Left ventricle myocardium inferior (tissue), 1 donor: ENCODE results near the gene TMIGD2. TPM values are rescaled to one million over a fixed set of nuclear protein-coding genes. Genes with fewer than 3 reads are reported as not detected.
"Not testable (repeated sequence)": the region's sequence is repeated elsewhere in the genome, so short reads cannot be mapped to it uniquely, and the experiment has no call there.

Experiments used
- DNase-seq: peaks from one replicate; pipeline ENCODE4 v3.0.0-alpha.2; 2020
- H3K27ac ChIP-seq: fragments of 200-600 bp; replicated peaks from 2 replicates; pipeline ENCODE4 v1.8.0; 2021
- H3K27me3 ChIP-seq: fragments of 200-600 bp; 2 replicates; pipeline ENCODE4 v1.8.0; 2021; ENCODE audit warnings: low read depth
- H3K36me3 ChIP-seq: fragments of 200-600 bp; 2 replicates; pipeline ENCODE4 v1.8.0; 2021
- H3K4me1 ChIP-seq: fragments of 200-600 bp; 2 replicates; pipeline ENCODE4 v1.8.0; 2021
- H3K4me3 ChIP-seq: fragments of 200-600 bp; 2 replicates; pipeline ENCODE4 v1.8.0; 2021; ENCODE audit warnings: mild to moderate bottlenecking, moderate library complexity
- H3K9me3 ChIP-seq: fragments of 200-600 bp; replicated peaks from 2 replicates; pipeline ENCODE4 v1.8.0; 2021
- intact Hi-C: fragments of 100-400 bp; cut with micrococcal nuclease; formaldehyde crosslinking; loops from one replicate; pipeline ENCODE4 v1.11.0; 2022
- total RNA-seq: library from RNA; stranded (reverse); fragmentation: NEBNext Ultra II Directional; extraction: Animal tissue kit (Norgen Biotek cat#: 25700); gene quantifications from one replicate; pipeline ENCODE4 v1.2.1, GENCODE V29; 2021
- TF ChIP-seq, protein P1 (sequence below): fragments of 200-600 bp; IDR thresholded peaks from 2 replicates; pipeline ENCODE4 v1.8.0; 2021; ENCODE audit warnings: antibody characterized with exemption, mild to moderate bottlenecking, borderline replicate concordance
- donor health status: DM: no; HTN: yes; CAD: no; lungs with severe emphysema.

The TMIGD2 gene
- total RNA-seq, 1 donor from 2014 or later, result not detected

DNA sequence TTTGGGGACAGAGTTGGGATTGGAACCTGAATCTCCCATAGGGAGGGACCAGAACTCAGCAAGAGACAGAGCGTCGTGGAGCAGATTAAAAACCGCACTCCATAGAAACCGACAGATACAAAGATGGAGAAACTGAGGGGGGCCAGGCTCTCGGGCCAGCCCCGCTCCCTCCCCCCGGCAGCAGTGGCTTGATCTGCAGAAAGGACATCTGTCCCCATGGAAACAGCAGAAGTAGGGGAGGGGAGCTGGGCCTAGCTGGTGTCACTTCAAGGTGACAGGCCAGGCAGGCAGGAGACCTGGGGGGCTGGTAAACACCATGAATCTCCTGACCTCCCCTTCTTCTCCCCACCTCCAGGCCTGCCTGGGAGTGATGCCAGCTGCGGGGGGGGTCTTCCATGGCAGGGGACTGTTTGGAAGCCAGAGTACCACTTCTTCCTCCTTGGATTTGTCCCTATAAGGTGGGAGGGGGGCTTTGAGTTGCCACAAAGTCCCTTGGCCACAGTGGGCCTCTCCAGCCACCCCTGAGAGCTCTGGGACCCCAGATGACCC is 10.9 kb downstream of the TMIGD2 start:
- intact Hi-C loops, result no loop called here
- no peaks in the 10 kb centered on the region for H3K9me3 ChIP-seq
- TF ChIP-seq, protein P1, sequence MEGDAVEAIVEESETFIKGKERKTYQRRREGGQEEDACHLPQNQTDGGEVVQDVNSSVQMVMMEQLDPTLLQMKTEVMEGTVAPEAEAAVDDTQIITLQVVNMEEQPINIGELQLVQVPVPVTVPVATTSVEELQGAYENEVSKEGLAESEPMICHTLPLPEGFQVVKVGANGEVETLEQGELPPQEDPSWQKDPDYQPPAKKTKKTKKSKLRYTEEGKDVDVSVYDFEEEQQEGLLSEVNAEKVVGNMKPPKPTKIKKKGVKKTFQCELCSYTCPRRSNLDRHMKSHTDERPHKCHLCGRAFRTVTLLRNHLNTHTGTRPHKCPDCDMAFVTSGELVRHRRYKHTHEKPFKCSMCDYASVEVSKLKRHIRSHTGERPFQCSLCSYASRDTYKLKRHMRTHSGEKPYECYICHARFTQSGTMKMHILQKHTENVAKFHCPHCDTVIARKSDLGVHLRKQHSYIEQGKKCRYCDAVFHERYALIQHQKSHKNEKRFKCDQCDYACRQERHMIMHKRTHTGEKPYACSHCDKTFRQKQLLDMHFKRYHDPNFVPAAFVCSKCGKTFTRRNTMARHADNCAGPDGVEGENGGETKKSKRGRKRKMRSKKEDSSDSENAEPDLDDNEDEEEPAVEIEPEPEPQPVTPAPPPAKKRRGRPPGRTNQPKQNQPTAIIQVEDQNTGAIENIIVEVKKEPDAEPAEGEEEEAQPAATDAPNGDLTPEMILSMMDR, result no peak
- H3K4me3 ChIP-seq, result no peak overlapping the region
- no peaks in the 10 kb centered on the region for H3K36me3 ChIP-seq
- no peak for DNase-seq
- H3K27me3 ChIP-seq, result peaks cover 75% of the 10 kb centered on the region
- no peak overlapping the region for H3K27ac ChIP-seq
- H3K4me1 ChIP-seq, result no peaks in the 10 kb centered on the region

DNA sequence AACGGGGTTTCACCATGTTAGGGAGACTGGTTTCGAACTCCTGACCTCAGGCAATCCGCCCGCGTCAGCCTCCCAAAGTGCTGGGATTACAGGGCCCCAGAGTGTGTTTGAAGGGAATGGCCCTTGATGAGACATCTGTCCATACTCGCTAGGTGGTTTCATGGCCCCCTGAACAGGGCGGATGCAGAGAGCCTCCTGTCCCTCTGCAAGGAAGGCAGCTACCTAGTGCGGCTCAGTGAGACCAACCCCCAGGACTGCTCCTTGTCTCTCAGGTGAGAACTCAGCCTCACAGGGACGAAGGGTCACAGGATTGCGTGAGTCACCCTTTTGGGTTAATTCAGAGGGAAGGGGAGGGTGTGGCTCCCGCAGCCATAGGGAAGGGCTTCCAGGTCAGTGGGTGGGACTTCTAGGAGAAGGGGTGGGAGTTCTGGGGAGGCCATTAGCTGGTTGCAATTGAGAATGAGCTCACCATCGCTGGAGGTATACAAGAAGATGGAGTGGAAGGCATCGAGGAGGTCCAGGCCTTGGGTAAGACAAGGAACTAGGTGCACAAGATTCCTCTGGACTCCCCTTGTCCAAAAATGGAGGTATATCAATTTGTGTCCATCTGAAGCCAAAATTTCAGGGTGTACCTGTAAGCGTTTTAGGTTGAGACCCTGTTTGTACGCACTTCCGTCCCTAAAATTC is 14.0 kb downstream of the TMIGD2 start:
- Histone ChIP-seq H3K36me3 (no peaks in the 10 kb centered on the region), H3K27me3 (peaks cover 69% of the 10 kb centered on the region), H3K27ac (no peak overlapping the region), H3K4me3 (no peak overlapping the region), H3K4me1 (no peaks in the 10 kb centered on the region), H3K9me3 (no peaks in the 10 kb centered on the region)
- TF ChIP-seq, protein P1, result no peak
- no peak for DNase-seq
- intact Hi-C loops, result no loop called here

DNA sequence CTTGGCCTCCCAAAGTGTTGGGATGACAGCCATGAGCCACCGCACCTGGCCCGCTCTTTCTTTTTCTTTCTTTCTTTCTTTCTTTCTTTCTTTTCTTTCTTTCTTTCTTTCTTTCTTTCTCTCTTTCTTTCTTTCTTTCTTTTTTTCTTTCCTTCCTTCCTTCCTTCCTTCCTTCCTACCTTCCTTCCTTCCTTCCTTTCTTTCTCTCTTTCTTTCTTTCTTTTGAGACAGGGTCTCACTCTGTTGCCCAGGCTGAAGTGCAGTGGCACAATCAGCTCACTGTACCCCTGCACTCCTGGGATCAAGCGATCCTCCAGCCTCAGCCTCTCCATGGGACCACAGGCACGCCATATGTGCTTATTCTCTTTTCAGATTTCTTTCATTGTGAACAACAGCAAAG is 16.0 kb downstream of the TMIGD2 start:
- H3K36me3 ChIP-seq, H3K4me1 ChIP-seq, intact Hi-C loops, DNase-seq, H3K4me3 ChIP-seq, H3K27ac ChIP-seq, H3K9me3 ChIP-seq: not testable (repeated sequence)
- H3K27me3 ChIP-seq, result peaks cover 71% of the 10 kb centered on the region

DNA sequence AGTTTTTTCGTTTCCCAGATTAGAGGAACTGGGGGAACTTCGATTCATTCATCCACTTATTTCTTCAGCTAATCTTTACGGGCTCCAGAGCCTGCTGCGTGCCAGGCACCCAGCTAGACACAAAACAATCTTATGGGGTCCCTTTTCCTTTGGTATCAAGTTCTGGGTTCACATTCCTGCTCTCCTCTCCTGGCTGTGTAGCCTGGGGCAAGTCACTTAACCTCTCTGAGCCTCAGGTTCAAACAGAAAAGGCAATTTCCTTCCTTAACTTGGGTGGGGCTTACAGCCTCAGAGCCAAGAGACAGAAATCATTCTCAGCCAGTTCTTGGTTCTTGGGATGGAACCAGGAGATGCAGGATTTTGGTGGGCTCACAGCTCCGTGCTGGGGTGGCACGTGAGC is 17.2 kb downstream of the TMIGD2 start:
- intact Hi-C loops, result no loop called here
- Histone ChIP-seq H3K27ac (no peak overlapping the region), H3K4me1 (peaks cover 2% of the 10 kb centered on the region), H3K27me3 (peaks cover 76% of the 10 kb centered on the region), H3K4me3 (no peak overlapping the region), H3K9me3 (no peaks in the 10 kb centered on the region), H3K36me3 (no peaks in the 10 kb centered on the region)
- TF ChIP-seq, protein P1, result no peak
- DNase-seq, result no peak

DNA sequence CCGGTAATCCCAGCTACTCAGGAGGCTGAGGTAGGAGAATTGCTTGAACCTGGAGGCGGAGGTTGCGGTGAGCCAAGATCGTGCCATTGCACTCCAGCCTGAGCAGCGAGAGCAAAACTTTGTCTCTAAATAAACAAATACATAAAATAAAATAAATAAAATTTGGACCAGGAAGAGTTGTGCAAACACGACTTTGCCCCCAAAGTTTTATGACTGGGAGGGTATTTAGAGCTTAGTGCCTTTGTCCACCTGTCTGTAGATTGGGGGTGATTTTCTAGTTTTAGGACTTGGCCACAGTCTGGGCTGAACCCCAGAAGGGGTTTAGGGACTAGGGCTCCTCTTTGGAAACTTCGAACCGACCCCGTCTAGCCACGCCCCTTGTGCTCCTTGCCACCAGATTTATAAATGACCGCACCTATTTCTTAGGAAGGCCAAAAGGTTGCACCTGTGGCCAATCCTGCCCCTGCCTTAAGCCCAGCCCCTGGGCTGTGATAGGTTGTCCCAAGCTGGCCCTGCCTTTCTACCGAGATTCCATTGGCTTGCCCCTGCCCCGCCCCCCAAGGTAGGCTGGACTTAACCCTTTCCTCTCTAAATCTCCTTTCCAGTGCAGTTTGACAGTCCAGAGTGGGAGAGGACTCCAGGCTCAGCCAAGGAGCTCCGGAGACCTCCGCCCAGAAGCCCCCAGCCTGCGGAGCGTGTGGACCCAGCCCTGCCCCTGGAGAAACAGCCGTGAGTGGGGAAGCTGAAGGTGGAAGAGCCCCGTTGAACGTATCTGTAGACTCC is 17.8 kb downstream of the TMIGD2 start:
- no peak for DNase-seq
- H3K4me3 ChIP-seq, result no peak overlapping the region
- H3K9me3 ChIP-seq, result no peaks in the 10 kb centered on the region

More for the DNA sequence above, 17.8 kb downstream of the TMIGD2 start:
- peaks cover 82% of the 10 kb centered on the region for H3K27me3 ChIP-seq
- intact Hi-C loops, result no loop called here
- H3K27ac ChIP-seq, result no peak overlapping the region
- H3K36me3 ChIP-seq, result no peaks in the 10 kb centered on the region
- H3K4me1 ChIP-seq, result peaks cover 9% of the 10 kb centered on the region
- TF ChIP-seq, protein P1, result no peak
